Activated naive CD4-positive, alpha-beta T cell (primary cell): Measurements from ENCODE around the gene SEMA4B.
"Not testable (repeated sequence)": the region's sequence is repeated elsewhere in the genome, so short reads cannot be mapped to it uniquely, and the experiment has no call there.

Source experiments
- DNase-seq, 4 experiments: peaks; one replicate each; lab custom pipeline; 2025; lab: John Stamatoyannopoulos, UW

SEMA4B gene

DNA sequence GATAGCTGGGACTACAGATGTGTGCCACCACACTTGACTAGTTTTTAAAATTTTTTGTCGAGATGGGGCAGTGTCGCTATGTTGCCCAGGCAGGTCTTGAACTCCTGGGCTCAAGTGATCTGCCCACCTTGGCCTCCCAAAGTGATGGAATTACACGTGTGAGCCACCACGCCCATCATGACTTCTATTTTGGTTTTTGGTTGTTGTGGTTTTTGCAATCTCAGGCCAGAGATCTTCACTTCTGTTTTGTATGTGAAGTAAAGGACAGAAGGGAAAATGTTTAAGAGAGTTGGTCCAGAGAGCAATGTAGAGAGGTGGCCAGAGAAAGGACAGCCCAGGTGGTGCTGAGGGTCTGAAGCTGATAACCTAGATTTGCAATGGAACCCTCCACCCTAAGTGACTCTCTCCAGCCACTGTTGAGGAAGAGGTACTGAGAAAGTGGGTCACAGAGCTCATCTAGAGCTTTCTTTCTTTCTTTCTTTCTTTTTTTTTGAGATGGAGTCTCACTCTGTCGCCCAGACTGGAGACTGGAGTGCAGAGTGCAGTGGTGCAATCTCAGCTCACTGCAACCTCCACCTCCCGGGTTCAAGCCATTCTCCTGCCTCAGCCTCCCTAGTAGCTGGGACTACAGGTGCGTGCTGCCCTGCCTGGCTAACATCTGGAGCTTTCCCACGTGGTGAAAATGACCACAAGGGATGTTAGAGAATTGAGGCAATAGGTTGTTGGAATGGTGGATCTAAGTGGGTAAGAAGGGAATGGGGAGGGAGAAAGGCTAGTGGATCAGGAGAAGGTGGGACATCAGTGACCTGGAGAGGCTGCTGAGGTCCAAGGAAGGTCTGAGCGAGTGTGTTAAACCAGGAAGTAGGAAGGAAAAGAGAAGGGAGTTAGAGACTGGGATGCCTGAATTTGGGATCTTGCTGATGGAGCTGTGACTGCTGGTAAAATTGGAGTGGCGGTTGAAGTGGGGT is 22.4 kb upstream of the SEMA4B start:
- no peak for DNase-seq

DNA sequence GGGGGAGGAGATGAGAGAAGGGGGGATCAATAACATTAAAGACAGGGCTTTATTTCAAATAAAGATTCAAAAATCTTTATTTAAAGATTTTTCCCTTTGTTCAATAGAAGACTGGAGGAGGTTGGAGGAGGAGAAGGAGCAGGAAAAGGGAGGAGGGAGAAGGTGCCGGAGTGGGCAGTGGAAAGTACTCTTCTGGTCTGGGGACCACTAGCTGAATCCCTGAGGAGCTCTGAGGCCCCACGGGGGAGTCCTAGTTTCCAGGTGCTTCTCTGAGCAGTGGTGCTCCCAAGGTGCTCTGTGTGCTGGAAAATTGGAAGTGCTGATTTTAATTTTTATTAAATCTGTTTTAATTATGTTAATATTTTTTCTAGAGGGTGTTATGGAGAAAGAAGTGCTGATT is 19.4 kb upstream of the SEMA4B start:
- no peak for DNase-seq

DNA sequence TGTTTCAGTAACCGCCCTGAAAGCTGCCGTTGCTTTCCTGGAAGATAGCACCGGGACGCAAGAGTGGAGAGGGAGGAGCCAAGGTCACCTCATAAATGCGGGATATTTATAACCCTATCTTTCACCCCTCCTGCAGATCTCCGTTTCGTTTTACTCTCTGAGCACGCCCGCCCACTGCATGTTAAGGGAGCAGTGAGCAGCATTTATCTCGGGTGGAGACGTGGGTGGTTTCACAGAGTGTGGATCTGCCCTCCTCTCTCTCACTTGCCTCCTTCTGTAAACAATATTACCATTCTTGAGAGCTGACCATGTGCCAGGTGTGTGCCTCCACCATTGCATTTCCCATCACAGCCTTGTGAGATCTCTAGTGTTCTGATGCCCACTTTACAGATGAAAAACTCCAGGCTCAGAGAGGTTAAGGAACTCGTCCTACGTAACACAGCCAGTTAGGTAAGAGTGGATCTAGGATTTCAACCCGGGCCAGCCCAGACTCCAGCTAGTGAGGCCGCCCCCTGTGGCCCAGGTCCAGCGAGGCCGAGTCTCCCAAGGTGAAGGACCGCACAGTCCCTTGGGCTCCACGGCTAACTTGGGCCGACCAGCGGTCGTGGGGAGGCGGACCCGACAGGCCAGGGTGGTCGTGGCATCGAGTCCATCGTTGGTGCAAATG is 16.9 kb upstream of the SEMA4B start:
- DNase-seq = no peak

DNA sequence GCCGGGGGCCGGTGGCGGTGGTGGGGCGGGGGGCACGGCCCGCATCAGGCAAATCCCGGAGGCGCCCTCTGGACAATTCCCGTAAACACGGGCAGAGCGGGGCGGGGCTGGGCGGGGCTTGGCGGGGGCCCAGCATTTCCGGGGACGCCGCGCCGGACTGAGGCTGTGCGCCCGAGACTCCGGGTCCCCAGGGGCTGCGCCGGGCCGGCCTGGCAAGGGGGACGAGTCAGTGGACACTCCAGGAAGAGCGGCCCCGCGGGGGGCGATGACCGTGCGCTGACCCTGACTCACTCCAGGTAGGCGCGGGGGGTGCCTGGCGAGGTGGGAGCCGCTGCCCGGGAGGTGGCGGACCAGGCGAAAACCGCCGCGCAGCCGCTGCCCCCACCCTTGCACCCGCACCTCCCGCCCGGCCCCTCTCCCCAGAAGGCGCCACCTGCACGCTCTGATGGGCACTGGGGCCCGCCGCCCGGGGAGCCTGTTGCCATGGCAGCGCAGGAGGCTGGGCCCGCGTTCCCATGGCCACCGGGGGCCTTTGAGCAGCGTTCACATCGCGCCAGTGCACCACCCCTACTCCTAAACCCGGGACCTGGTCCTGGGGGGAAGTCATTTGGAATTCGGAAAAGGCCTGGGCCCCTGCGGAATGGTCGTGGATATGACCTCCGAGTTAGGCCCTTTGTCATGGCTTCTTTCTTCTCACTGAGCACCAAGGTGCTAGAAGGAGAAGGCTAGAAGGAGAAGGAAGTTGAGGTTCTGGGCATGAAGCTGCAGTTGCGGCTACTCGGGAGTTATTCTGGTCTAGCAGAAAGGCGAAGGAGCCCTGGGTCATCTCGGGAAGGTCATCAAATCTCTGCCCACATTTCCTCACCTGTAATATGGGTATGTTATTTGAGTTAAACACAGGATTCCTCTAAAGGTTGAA is 16.1 kb upstream of the SEMA4B start:
- DNase-seq = peak in 2 of 4 experiments; percentile 22 to 61

DNA sequence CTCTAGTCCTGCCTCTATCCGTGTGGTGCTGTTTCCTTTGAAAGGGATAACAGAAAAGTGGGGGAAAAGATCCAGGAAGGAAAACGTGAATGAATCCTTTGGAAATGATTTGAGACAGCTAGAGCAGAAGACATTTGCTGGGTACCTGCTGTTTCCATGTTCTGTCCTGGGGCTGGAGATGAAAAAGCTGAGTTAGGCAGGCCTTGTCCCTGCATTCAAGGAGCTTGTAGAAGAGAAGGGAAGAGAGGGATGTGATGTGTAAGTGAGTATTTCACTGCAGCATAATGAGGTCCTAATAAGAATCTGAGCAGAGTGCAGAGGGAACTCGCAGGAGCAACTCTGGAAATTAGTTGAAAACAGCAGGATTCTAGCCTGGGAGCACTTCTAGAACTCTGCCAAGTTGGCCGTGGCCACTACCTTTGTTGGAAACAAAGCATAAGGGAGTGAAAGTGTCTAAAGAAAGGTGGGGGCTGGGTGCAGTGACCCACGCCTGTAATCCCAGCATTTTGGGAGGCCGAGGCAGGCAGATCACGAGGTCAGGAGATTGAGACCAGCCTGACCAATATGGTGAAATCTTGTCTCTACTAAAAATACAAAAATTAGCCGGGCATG is 13.8 kb upstream of the SEMA4B start:
- DNase-seq = no peak

DNA sequence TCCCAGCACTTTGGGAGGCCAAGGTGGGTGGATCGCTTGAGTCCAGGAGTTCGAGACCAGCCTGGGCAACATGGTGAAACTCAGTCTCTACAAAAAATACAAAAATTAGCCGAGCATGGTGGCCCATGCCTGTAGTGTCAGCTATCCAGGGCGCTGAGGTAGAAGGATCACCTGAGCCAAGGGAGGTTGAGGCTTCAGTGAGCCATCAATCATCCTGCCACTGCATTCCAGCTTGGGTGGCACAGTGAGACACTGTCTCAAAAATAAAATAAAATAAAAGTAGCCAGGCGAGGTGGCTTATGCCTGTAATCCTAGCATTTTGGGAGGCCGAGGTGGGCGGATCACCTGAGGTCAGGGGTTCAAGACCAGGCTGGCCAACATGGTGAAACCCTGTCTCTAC is 13.1 kb upstream of the SEMA4B start:
- DNase-seq = not testable (repeated sequence)

DNA sequence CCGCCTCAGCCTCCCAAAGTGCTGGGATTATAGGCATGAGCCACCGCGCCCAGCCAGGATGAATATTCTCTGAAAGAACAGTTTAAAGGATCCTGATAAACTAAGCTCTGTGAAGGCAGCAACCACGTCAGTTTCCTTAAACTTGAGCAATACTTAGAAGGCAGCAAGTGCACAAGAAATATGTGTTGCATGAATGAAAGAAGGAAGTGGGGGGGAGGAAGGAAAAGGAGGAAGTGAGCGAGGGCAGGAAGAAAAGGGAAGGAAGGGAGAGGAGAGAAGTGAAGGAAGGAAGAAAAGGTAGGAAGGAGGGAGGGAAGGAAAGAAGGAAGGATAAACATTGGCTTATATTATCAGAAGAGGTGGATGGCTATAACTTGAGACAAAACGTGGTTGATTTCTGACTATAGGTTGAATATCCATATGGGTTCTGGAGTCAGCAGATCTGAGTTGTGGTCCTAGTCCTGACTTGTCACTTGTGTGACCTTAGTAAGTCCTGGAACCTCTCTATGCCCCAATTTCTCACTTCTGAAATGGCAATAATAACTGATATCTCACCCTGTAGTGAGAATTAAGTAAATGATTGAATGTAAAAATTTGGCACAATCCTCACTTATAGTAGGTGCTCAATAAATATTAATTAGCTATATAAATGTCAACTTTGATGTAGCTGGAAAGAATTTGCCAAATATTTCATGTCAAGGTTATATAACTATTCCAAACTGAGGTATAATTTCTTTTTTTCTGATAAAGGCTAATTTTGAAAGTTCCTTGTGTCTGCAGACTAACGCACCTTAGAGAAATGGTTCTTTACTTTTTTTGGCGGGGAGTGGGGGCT is 12.0 kb upstream of the SEMA4B start:
- DNase-seq = no peak

DNA sequence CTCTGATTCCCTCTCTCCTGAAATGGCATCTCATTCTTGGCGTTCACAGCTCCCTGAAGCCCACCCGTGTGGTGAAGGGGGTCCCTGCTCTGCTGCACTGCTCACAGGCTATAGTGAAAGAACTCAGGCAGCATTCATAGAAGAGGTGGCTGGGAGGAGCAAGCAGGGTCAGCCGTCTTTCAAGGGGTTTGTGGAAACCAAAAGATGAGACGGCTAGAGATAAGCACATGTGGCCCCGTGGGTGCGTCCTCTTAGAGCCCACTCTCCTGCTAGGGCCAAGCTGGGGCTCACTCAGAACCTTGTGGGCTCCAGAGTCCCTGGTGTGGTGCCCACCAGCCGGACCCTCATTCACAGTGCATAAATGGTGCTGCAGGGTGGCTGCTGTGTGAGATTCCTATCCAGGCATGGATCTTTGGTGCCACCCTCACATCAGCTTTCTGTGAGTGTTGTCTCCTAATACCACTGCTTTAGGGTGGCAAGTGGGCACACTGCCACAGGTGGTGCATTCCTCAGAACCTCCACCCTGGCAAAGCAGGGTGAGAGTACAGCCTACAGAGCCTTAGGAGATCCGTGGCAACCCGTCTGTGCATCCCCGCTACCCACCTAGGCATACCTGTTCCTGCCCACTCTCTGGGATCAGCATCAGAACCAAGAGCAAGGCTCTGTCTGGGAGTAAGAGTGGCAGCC is 11.2 kb upstream of the SEMA4B start:
- no peak for DNase-seq

DNA sequence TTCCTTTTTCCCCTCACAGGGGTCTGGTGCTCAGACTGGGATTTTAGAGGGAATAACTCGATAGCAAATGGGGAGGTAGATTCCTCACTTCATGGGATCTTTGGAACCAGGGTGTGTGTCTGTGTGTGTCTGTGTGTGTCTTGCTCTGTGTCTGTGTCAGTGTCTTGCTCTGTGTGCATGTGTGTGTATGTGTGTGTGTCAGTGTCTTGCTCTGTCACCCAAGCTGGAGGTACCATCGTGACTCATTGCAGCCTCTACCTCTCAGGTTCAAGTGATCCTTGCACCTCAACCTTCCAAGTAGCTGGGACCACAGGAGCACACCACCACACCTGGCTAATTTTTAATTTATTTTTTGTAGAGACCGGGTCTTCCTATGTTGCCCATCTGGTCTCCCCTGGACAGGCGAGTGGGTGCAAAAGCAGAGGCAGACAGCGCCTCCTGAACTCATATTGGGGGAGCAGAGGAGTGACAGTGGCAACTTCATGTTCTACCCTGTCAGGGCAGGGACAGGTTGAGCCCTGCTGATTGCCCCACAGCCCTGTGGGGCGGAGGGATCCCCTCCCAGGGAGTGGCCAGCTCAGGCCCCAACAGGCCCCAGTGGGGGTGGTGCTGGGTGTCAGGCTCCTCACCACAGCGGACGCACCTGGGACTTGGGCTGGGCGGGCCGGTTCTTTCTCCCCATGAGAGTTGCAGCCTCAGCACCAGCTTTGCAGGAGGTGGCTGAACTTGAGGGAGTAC is 10.4 kb upstream of the SEMA4B start:
- no peak for DNase-seq

DNA sequence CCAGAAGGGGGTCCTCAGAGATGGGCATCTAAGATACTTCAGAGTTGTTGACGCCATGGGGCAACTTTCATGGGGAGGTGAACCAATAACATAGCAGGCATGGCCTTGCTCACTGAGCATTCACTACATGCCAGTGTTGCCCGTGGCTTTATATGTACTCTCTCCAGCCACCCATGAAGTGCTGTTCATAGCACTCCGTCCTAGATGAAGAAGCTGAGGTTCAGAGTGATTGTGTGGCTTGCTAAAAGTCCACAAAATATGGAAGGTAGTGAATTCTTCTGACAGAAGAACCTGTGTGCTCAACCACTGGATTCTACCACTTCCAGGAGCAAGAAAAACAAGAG is 9.8 kb upstream of the SEMA4B start:
- DNase-seq = no peak

DNA sequence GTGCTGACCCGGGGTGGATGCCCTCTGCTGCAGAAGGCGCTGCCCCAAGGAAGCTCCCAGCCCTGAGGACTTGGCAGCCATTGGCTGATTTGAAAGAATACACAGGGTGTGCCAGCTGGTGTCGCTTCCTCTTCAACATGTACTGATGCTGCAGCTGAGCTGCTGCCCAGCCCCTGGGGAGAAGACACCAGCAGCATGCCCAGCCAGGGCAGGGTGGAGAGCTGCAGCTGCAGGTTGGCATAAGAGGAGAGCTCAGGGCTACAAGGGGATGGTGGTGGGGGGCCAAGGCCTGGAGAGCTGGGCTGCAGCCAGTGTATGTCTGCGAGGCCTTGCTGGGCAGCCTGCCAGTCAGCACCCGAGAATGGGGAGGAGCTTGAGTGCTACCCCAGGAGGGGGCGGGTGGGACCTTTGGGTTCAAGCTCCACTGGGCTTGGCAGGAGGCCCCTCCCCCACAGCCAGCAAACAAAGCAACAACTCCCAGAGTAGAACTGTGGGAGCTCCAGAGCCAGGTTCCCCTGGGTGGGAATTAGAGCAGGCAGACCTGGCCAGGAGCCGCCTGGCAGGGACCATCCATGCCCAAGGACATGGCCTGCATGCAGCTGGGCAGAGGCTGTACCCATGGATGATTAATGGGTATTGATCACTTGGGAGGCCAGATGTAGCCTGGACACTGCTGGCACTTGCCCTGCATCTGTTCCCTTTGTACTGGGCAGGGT is 9.2 kb upstream of the SEMA4B start:
- DNase-seq = peak in 2 of 4 experiments; percentile 10 to 48

DNA sequence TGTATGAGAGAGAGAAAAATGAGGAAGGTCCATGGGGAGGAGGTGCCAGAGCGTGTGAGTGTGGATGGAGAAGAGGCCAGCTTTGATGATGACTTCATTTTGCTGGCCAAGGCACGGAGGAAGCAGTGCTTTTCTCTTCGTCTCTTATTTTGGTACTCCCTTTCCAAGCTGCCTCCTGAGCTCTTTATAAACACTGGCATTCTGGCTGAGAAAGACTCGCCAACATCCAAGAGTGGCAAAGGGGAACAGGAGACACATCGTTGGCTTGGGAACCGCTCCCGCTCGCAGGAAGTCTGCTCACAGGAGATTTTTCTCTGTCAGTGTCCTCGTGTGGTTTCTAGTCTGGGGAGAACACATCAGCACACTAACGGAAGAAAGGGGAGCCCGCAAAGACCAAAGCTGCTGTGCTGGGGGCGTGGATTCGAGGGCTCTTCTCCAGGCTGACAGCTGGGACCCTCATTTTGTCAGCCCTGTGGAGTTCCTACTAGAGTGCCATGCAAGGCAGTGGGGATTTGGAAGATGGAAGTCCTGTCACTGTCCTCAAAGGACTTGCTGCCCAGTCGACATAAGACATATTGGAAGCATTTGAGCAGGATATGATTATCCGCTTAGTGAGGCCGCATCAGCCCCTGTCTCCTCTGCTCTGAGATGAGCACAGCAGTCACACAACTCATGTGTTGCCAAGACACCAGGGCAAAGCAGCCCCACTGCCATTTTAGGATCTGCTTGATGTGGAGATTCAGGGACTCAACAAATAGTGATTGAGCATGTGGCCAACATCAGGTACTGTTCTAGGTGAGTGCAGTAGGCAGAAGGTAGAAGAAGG is 8.0 kb upstream of the SEMA4B start:
- DNase-seq = no peak

DNA sequence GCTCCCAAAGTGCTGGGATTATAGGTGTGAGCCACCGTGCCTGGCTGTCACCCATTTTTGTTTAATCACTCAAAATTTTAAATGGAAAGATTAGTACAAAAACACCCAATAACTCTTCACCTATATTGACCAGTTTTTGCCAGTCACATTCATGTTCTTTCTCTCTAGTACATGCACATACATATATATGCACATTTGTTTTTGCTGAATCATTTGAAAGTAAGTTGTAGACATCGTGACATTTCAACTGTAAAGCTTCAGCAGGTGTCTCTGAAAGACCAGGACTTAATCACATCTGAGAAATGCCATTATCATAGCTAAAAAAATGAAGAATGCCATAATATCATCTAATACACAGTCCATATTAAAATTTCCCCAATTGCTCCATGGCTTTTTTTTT is 6.5 kb upstream of the SEMA4B start:
- no peak for DNase-seq

DNA sequence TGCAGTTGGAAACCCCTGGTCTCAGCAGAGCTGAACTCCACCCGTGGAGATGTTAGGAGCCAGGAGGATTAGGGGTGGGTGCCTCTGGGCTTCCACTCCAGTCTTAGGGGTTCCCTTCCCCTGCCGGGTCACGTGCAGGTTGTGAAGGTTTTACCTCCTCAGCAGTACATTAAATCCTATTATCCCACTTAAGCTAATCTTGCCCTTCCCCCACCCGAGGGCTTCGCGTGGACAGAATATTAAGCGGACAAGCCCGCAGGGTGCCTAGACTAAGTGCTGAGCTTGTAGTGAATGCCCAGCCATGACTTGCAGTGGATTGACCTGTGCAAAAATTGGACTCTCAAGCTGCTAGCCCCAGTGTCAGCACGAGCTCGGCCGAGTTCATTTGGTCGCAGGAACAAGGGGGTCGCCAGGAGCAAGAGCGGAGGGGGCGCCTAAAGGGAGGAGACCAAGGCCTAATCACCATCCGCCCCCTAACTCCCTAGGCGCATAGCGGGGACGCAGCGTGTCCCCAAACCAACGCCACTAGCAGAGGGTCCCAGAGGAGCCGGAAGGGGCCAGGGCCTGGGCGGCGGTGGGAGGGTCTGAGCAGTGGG is 498 bp upstream of the SEMA4B start:
- no peak for DNase-seq

DNA sequence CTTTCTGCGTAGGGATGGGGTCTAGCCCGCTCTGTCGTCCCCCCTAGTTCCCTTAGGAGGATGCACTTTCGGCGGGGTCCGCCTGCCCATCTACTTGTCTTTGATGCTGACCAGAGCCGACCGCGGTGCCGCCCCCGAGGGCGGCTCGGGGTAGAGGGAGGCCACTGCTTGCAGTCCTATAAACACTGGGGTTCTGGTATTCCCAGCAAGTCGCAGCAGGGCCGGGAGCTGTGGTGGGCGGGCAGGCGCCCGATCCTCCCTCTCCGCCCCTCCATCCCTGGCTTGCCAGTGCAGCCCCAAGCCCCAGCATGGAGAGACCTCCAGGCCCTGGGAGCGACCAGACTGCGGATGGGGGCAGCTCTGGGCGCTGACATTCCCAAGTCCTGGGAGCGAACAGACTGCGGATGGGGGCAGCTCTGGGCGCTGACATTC is 830 bp downstream of the SEMA4B start:
- DNase-seq = no peak

DNA sequence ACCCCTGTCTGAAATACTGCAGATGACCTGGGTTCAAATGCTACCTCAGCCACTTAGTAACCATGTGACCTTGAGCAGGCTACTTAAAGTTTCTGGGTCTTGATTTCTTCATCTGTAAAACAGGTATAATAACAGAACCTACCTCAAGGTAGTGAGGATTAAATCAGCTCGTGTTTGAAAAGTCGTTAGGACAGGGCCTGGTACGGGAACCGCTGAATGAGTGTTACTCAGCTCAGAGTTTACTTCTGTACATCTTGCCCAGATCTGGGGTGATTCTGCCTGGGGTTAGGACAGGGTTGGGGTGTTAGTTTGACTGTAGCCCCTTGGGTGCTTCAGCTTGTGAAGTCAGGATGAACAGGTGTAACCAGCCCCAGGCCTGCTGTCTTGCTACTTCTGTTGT is 1.8 kb downstream of the SEMA4B start:
- no peak for DNase-seq

DNA sequence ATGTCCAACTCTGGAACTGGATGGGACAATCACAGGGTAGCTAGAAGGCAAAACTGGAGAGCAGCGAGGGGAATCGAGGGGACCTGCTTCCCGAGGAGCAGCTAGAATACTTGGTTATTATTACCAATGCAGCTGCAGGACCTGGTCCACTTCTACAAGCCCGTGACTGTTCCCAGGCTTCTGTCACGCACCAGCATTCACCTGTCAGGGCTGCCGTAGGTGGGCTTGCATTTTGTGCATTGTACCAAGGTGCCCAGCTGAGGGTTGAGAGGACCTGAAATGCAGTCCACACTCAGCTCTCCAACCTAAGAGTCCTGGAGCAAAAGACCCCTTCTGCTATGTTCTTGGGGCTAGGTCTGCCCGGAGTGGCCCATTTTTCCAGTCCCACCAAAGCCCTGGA is 2.3 kb downstream of the SEMA4B start:
- no peak for DNase-seq

DNA sequence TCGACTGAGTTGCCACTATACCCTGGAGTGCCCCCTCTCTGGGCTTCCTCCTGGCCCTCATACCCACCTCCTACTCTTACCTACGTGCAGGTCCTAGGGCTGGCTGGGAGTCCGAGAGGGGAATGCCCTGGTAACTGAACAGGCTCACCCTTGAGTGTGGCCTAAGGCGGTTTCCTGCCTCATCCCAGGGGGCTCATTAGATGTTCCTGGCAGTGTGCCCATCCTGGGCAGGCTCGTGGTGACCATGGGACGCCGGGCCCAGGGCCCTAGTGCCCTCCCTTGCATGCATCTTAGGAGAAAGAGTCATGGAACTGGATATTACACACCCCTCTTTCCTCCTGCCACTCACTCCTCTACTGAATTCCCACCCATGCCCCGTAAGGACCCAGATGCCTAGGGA is 2.8 kb downstream of the SEMA4B start:
- DNase-seq = no peak
